HG03135 (cell line): ENCODE data around the gene USP35.

Source experiments
- ATAC-seq: cut with Tn5 transposase; IDR thresholded peaks from one replicate; pipeline ENCODE4 v1.9.1; 2021; ENCODE audit warnings: mild to moderate bottlenecking, moderate library complexity; ENCODE audit not compliant: unreplicated experiment

The USP35 gene, protein sequence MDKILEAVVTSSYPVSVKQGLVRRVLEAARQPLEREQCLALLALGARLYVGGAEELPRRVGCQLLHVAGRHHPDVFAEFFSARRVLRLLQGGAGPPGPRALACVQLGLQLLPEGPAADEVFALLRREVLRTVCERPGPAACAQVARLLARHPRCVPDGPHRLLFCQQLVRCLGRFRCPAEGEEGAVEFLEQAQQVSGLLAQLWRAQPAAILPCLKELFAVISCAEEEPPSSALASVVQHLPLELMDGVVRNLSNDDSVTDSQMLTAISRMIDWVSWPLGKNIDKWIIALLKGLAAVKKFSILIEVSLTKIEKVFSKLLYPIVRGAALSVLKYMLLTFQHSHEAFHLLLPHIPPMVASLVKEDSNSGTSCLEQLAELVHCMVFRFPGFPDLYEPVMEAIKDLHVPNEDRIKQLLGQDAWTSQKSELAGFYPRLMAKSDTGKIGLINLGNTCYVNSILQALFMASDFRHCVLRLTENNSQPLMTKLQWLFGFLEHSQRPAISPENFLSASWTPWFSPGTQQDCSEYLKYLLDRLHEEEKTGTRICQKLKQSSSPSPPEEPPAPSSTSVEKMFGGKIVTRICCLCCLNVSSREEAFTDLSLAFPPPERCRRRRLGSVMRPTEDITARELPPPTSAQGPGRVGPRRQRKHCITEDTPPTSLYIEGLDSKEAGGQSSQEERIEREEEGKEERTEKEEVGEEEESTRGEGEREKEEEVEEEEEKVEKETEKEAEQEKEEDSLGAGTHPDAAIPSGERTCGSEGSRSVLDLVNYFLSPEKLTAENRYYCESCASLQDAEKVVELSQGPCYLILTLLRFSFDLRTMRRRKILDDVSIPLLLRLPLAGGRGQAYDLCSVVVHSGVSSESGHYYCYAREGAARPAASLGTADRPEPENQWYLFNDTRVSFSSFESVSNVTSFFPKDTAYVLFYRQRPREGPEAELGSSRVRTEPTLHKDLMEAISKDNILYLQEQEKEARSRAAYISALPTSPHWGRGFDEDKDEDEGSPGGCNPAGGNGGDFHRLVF

DNA sequence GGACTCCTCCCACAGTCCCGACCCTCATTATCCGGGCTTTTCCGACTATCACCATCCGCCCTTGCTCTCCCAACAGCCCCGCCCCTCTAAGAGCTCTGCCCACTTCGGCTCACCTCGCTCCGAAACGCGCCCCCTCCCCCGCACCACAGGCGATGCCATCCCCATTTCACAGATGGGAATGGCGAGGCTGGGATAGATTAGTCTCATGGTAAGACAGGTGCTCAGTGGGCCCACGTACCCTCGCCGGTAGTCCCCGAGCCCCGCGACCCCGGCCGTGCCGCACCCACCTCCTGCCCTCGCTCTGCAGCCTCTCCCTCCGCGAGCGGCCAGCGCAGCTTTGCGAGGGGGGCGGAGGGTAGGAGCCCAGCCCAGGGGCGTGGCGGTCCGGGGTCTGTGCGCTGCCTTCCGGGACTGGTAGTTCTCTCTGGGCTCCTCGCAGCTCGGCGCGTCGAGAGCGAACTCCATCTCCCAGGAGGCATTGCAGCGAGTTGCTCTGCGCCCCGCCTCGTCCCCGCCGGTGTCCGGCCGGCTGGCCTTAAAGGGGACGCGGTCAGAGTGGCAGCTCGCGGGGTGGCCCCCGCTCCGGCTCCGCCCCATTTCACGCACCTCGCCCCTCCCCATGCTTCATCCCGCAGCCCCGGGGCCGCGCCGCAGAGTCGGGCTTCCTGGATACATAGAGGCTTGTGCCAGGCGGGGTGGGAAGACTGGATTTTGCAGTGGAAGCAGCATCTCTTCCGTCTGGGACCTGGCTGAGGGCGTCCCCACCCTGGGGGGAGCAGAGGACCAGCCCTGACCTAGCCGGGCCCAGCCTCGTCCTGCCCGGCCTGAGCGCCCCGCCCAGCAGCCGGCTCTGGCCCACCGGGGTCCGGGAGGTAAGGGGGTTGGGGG lies at the start of gene USP35, which contains the start of gene KCTD21:
Gene USP35, plus strand, starts transcription at position 634 of the 888 bp plus-strand sequence. CDS start 7,327 bp downstream, outside the sequence.
Gene KCTD21, minus strand, starts transcription at position 341 of the 888 bp plus-strand sequence. CDS start 14,072 bp downstream, outside the sequence.
- peak; percentile 97 for ATAC-seq

DNA sequence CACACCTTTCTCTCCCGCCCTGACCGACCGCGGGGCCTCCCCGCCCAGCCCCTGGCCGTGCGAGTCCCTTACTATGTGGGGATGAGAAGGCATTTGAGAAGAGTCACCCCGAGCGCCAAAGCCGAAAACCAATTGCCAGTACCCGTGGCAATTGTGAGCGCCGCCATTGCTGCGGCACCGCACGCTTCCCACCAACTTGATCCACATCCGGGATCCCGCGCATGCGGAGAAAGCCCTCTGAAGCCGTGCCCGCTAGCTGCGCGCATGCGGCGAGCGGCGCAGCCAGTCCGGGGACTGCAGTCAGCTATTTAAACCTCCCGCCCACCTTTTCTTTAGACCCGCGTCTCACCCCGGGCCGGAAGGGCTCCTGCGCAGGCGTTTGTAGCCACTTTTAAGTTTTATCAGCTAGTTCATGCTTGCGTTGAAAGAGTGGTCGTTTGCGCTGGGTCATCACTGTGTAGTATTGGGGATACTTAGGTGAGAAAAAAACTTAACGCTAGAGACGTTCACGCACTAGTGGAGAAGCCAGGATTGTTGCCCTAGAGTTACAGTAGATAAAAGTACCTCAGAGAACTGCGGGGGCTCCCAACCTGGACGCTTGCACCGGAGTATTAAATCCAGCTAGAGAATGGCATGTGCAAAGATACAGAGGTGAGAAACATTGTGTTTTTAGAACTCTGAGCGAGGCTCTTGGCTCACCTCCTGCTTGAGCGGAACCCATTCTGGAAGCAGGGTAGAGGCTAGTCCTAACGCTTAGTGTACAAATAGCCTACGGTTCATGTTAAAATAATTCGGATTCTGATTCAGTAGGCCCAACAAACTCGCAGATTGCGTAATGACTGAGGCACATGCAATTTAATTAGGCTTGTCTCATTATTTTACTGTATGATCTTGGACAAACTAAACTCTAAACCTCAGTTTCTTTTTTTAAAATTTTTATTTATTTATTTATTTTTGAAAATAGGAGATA lies 49.0 kb upstream of the USP35 start, which contains the start of gene ALG8:
Gene ALG8, minus strand, starts transcription at position 205 of the 970 bp plus-strand sequence. Its CDS starts 38 bp downstream, at position 167.
- peak; percentile 91 for ATAC-seq

DNA sequence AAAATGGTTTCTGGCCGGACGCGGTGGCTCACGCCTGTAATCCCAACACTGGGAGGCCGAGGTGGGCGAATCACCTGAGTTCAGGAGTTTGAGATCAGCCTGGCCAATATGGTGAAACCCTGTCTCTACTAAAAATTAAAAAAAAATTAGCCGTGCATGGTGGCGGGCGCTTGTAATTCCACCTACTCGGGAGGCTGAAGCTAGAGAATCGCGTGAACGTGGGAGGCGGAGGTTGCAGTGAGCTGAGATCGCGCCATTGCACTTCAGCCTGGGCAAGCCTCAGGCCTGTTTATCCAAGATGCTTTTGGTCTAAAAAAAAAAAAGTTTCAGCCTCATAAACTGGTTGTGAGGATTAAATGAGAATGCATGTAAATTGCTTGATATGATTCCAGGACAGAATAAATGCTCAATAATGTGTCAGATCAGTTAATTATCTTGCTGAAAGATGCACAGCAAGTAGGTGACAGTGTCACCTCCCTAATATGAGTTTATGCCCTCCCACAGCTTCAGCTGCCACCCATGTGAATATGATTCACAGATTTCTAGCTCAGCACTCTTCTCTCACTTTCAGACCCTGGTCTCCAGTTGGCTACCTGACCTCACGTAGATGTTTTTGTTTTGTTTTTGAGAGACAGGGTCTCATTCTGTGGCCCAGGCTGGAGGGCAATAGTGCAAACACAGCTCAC lies 48.2 kb upstream of the USP35 start:
- ATAC-seq, result no peak

DNA sequence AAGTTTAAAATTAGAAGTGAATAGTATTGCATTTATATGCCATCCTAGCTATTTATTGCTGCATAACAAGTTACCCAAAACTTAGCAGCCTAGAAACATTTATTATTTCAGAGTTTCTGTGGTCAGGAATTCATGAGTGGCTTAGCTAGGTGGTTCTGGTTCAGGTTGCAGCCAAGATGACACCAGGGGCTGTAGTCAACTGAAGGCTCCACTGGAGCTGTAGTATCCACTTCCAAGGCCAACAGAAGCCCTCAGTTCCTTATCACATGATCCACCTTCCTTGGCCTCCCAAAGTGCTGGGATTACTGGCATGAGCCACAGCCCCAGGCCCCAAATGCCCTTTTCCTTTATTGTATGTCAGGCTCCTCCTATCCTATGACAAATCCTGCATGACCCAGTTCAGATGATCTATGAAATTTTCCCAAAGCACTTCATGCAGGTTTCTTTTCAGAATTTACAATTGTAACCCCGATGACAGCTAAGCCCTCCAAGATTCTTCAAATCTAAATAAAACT lies 43.2 kb upstream of the USP35 start:
- ATAC-seq, result no peak

DNA sequence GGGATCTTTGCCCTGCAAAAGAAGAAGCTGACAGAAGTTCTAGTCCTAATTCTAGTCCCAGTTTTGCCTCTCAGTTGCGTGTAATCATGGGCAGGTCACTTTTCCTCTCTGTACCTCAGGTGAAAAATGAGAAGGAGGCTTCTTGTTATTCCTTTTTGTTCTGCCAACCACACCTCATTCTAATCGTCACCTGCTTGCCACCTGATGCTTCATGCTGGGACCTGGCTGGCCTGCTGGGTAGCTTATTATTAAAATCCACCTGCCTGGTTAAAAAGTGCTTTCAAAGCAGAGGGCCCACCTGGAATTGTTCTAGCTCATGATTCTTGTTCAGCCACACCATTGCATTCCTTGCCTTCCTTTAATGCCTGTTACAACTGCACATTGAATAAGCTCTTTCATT lies 40.9 kb upstream of the USP35 start:
- ATAC-seq, result no peak

DNA sequence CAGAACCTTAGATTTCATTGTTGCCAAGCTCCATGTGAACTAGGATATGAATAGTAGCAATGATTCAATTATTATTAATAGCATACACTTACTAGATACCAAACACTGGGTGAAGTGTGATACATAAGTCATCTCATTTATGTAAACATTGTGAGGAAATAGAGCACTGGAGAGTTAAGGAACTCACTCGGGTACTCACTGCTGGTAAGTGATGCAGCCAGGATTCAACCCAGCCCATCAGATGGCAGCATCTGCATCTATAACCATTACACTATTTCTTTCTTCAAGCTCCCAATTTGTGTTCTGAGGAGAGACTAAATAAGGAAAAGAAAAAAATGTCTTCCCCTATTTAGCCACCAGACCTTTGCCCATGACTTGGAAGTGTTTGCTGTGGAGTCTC lies 39.1 kb upstream of the USP35 start:
- ATAC-seq, result no peak

DNA sequence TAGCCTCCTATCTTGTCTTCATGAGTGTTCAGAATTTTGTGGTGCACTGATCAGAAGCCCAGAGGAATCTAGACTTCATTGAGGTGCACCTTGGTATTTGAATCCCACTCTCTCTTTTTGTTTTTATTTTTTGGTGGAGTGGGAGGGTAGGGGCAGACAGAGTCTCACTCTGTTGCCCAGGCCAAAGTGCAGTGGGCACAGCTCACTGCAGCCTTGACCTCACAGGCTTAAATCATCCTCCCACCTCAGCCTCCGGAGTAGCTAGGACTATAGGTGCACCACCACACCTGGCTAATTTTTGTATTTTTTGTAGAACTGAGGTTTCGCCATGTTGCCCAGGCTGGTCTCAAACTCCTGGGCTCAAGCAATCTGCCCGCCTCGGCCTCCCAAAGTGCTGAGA lies 38.4 kb upstream of the USP35 start:
- no peak for ATAC-seq

DNA sequence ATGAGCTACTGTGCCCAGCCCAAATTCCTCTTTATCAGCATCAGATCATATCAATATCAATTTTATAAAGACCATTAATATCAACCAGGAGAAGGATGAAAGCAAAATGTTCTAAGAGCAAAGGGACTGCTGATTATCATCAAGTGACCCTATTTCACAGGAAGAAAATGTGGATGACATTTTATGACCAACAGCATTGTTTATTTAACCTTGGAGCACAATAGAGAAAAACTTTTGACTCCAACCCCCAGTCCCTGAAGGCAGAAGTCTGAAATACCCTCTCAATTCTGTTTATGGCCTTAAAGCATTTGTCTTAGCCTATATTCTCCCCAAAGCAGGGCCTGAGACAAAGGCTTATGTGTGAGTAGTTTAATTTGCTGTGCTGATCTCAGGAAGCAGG lies 38.0 kb upstream of the USP35 start:
- no peak for ATAC-seq

DNA sequence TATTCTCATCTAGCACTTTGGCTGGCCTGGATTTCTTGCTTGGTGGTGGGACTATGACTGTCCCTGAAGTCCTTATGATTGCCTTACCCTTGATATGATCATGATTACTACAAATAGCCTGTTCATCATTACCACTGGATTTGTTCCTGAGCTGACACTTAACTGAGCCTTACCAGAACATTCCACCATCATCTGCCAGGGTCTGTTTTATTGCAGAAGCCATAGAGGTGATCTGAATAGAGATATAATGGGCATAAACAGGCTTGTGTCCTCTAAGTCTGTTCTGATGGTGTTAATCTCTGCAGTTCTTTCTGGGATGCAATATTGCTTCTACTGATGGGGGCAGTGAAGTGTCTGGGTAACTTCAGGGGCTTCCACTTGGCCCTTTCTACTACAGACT lies 36.9 kb upstream of the USP35 start:
- no peak for ATAC-seq

DNA sequence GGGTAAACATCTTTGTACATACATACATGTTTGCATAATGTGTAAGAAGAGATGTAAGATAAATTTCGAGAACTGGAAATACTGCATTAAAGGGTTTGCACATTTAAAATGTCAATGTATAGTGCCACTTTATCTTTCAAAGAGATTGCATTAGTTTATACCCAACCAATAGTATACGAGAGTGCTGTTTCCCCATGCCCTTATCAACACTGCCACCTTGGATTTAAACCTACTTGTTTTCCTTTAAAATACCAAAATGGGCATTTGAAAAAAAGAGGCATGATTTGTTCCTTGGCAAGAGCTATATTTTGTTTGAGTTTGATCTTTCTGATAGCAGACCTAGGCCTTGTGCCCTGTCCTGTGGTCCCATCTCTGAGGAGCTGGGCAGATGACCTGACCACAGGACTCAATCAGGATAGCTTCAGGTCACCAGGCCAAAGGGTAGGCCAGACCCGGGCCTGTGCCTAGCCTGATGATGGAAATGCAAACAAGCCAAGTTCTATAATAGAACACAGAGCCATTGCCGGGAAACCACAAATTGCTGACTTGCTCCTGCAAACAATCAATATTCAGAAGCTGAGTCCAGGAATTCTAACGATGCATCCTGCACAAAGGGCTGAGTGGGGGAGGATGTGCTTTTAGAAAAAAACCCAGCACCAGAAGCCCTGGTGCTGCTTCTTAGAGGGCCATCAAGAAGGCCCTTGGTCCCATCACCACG lies 32.4 kb upstream of the USP35 start:
- ATAC-seq, result no peak

DNA sequence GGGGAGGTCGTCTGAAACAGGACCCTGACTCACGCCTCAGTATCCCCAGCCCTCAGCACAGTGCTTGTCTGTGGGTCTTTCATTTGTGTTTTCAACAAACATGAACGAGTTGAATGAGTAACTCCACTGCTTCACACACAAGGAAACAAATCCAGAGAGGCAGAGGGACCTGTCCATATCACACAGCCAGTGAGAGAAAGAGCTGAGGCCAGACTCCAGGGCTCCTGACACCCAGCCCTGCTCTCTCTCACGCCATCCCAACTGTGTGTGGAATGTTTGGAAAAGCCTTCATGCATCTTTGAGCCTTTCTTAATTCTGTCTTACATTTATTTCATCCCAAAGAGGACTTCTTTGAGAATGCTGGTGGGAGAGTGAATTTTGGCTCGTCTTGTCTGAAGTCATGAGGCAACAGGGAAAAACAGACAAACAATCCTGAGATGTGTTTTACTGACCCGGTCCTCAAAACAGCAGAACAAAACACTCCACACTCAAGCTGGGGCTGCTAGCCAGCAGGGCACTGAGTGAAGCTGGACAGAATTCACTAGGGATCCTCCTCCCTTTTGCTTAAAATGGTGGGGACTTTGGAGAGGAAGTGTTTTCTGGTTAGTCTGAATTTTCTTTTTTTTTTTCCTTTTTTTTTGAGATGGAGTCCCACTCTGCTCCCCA lies 29.6 kb upstream of the USP35 start:
- no peak for ATAC-seq

DNA sequence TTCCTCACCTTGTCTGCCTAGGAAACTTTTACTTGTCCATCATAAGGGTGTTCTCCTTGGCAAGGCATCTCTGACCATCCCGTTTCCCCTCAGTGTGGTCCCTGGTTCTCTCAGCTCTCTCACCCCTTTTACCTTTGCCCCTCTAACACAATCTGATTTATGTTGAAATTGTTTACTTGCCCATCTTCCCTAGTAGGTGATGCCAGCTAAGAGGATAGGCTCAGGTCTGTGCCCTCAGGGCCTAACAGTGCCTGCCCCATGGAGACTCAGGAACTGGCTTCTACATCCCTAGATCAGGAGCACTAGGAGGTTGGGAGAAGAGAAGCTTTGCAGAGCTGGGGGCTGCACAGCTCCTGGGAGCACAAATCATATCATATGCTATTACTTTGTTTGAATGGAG lies 28.2 kb upstream of the USP35 start:
- no peak for ATAC-seq

DNA sequence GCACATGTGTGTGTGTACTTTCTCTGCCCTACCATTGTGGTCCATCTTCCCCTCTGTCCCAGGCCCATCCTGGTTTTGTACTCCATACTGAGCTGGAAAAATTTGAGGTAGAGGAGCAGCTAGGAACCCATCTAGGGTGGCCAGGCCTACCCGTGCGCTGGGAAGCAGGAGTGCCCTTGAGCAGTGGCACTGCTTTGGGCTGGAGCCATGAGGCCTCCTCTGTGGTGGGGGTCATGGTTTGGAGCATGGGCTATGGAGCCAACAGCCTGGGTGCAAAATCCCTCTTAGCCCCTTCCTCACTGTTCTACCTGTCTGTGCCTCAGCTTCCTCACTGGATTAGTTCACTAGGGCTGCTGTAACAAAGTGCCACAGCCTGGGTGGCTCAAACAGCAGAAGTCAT lies 27.4 kb upstream of the USP35 start:
- ATAC-seq, result no peak

DNA sequence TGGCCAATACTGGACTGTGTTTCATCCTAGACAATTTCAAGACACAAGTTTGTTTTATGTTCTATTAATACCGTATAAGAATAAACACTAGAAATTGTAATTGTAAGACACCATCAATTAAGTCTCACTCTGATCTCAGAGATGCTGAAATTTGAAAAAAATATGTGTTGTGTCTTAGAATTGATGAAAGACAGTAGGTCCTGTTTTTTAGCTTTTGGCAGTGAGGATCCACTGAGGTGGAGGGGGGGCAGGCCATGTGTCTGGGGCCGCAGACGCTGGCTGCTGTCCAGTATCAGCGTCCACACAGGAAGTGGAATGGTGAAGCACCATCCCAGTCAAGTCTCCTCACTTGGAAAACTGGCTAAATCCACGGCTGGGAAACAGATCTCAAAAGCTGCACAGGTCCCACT lies 26.8 kb upstream of the USP35 start:
- no peak for ATAC-seq

DNA sequence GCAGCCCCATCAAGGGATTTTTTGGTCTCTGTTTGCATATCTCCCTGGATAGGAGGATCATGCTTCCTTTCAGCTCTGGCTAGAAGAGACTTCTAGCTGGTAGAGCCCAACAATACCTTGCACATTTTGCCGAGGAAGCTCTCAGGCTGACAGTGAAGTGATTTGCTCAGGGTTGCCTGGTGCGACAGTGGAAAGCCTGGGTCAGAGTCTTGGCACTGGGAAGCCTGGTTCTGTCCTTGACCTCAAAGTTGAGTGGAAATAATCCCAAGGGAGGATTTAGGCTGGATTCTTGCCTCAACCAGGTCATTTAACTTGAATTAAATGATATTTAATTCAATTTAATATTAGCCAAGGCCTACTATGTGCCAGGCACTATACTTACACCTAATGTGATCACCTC lies 24.9 kb upstream of the USP35 start:
- ATAC-seq, result no peak

DNA sequence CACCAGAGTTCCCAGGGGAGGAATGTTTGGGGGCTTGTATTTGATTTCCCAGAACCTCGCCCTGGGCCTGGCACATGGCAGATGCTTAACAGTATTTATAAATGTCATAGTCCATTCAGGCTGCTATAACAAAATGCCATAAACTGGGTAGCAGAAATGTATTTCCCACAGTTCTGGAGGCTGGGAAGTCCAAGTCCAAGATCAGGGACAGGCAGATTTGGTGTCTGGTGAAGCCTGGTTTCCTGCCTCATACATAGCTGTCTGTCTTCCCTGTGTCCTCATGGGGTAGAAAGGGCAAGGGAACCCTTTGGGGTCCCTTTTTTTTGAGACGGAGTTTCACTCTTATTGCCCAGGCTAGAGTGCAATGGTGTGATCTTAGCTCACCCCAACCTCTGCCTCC lies 24.2 kb upstream of the USP35 start:
- ATAC-seq, result no peak

DNA sequence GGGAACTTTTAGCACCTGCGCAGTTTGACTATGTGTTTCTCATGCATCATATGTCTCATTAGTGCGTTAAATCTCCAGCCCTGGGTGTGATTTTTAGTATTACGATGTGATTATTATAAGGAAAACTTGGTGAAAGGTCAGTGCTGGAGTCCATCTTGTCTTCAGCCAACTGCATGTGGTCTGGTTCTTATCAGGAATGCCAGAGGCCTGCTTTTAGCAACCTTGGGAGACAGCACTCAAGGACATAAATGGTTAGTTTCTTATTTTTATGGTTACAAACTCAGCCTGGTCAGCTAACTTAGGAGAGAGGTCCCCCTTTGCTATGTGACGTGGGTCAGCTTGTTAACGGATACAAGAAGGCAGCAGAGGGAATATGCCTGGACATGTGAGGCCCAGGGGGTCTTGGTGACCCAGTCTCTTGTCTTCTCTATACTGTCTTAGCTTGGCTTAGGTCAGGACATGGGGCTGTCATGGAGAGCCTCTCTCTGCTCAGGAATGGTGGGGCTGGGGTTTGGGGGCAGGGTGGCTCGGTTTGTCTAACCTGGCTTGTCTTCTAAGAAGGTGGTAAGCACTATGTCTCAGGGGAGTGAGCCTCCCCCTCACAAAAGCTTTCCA lies 21.8 kb upstream of the USP35 start:
- ATAC-seq, result no peak
